ENCODE results near the gene PSORS1C2.

GRCh38 chr6:31170600-31170881 lies 31.7 kb upstream of the PSORS1C2 start, which contains the start of gene POU5F1:
- TF ChIP-seq CTCF (IDR thresholded peaks at IDR 0.05; ENCODE audit: low read depth, low read length) (no peak), EZH2phosphoT487 (IDR thresholded peaks at IDR 0.05; ENCODE audit: low read depth) (no peak)
